GM23338 (cell line): ENCODE data around the gene TMEM271. TPM values are rescaled to one million over a fixed set of nuclear protein-coding genes. Genes with fewer than 3 reads are reported as not detected.

Source experiments
- ATAC-seq: fragments of 200-7000 bp; cut with Tn5 transposase; 3 replicates; pipeline ENCODE4 v1.9.1; 2020
- DNase-seq: peaks from one replicate; pipeline ENCODE4 v3.0.0-alpha.2; 2015; ENCODE audit warnings: low spot score
- H2AFZ ChIP-seq: fragments of 200-600 bp; sonication (generic); 2 replicates; pipeline ENCODE4 v1.8.0; 2016; ENCODE audit warnings: antibody characterized with exemption, mild to moderate bottlenecking, moderate library complexity
- H3F3A ChIP-seq: fragments of 200-600 bp; sonication (generic); replicated peaks from 2 replicates; pipeline ENCODE4 v1.8.0; 2017; ENCODE audit warnings: antibody characterized with exemption, mixed run types, low read depth
- H3K27ac ChIP-seq: fragments of 200-600 bp; sonication (generic); 2 replicates; pipeline ENCODE4 v1.6.1; 2016; ENCODE audit warnings: low read depth
- H3K27me3 ChIP-seq: fragments of 200-600 bp; sonication (generic); 2 replicates; pipeline ENCODE4 v1.8.0; 2016; ENCODE audit warnings: mild to moderate bottlenecking, mixed run types, moderate library complexity; ENCODE audit not compliant: insufficient read depth
- H3K36me3 ChIP-seq: fragments of 200-600 bp; sonication (generic); 2 replicates; pipeline ENCODE4 v1.8.0; 2016; ENCODE audit warnings: mild to moderate bottlenecking; ENCODE audit not compliant: insufficient read depth
- H3K4me1 ChIP-seq: fragments of 200-600 bp; sonication (generic); 2 replicates; pipeline ENCODE4 v1.8.0; 2016; ENCODE audit warnings: mild to moderate bottlenecking, moderate library complexity; ENCODE audit not compliant: insufficient read depth
- H3K4me2 ChIP-seq: fragments of 200-600 bp; sonication (generic); 2 replicates; pipeline ENCODE4 v1.7.1; 2017; ENCODE audit warnings: mixed run types
- H3K4me3 ChIP-seq: fragments of 200-600 bp; sonication (generic); 2 replicates; pipeline ENCODE4 v1.6.1; 2016; ENCODE audit warnings: mixed run types
- H3K79me2 ChIP-seq: fragments of 200-600 bp; sonication (generic); replicated peaks from 2 replicates; pipeline ENCODE4 v1.8.0; 2017; ENCODE audit warnings: mild to moderate bottlenecking; ENCODE audit not compliant: insufficient read depth
- H3K9me2 ChIP-seq: fragments of 200-600 bp; sonication (generic); 2 replicates; pipeline ENCODE4 v1.8.0; 2017; ENCODE audit not compliant: insufficient read depth
- H4K20me1 ChIP-seq: fragments of 200-600 bp; sonication (generic); replicated peaks from 2 replicates; pipeline ENCODE4 v1.8.0; 2017; ENCODE audit warnings: mild to moderate bottlenecking; ENCODE audit not compliant: insufficient read depth
- H3K27ac Mint-ChIP-seq: 2 replicates; pipeline ENCODE4 v1.8.0; 2020; ENCODE audit warnings: inconsistent platforms, mild to moderate bottlenecking, moderate library complexity, mixed read lengths
- H3K27me3 Mint-ChIP-seq: 3 replicates; pipeline ENCODE4 v1.8.0; 2022; ENCODE audit warnings: low read depth, mild to moderate bottlenecking, moderate library complexity, mixed read lengths, inconsistent platforms; ENCODE audit not compliant: insufficient read depth, poor library complexity
- H3K36me3 Mint-ChIP-seq: 3 replicates; pipeline ENCODE4 v1.8.0; 2021; ENCODE audit warnings: low read depth, mild to moderate bottlenecking, inconsistent platforms, moderate library complexity, mixed read lengths
- H3K4me1 Mint-ChIP-seq: 3 replicates; pipeline ENCODE4 v1.8.0; 2020; ENCODE audit warnings: mild to moderate bottlenecking, inconsistent platforms, mixed read lengths
- H3K4me3 Mint-ChIP-seq: 3 replicates; pipeline ENCODE4 v1.8.0; 2021; ENCODE audit warnings: moderate library complexity, mild to moderate bottlenecking, inconsistent platforms, mixed read lengths
- H3K9me3 Mint-ChIP-seq: 3 replicates; pipeline ENCODE4 v1.8.0; 2020; ENCODE audit warnings: moderate library complexity, mild to moderate bottlenecking, inconsistent platforms, mixed read lengths
- CREB1 ChIP-seq: fragments of 250-450 bp; sonication (Bioruptor Pico); IDR thresholded peaks from 2 replicates; pipeline ENCODE4 v1.5.0; 2020; ENCODE audit warnings: low read depth, mild to moderate bottlenecking, moderate library complexity
- CTCF ChIP-seq, 2 experiments: fragments of 200-600 bp in 1 of 2; sonication (generic) in 1 of 2; conservative IDR thresholded peaks; 2 replicates each; pipeline versions ENCODE4 v1.5.1 to v1.6.1; 2016 to 2017; ENCODE audit warnings: antibody characterized with exemption in 2 of 2, low read depth in 2 of 2, mild to moderate bottlenecking in 2 of 2, moderate library complexity in 1 of 2
- ETS1 ChIP-seq: IDR thresholded peaks from 2 replicates; pipeline ENCODE4 v1.6.1; 2016; ENCODE audit warnings: antibody characterized with exemption
- EZH2 ChIP-seq: fragments of 200-600 bp; sonication (generic); IDR thresholded peaks from one replicate; pipeline ENCODE4 v1.8.0; 2017; ENCODE audit warnings: antibody characterized with exemption, mild to moderate bottlenecking, low read depth; ENCODE audit not compliant: unreplicated experiment
- EZH2phosphoT487 ChIP-seq: fragments of 200-600 bp; sonication (generic); IDR thresholded peaks from one replicate; pipeline ENCODE4 v1.8.1; 2018; ENCODE audit warnings: antibody characterized with exemption; ENCODE audit not compliant: unreplicated experiment
- JUNB ChIP-seq: IDR thresholded peaks from one replicate; pipeline ENCODE4 v1.6.1; 2016; ENCODE audit warnings: antibody characterized with exemption; ENCODE audit not compliant: unreplicated experiment
- NANOG ChIP-seq: IDR thresholded peaks from 2 replicates; pipeline ENCODE4 v1.6.1; 2016; ENCODE audit warnings: antibody characterized with exemption, borderline replicate concordance
- POLR2AphosphoS5 ChIP-seq: IDR thresholded peaks from 2 replicates; pipeline ENCODE4 v1.6.1; 2016; ENCODE audit warnings: antibody characterized with exemption, low read depth
- REST ChIP-seq: IDR thresholded peaks from one replicate; pipeline ENCODE4 v1.6.1; 2018; ENCODE audit warnings: antibody characterized with exemption; ENCODE audit not compliant: unreplicated experiment
- STAT1 ChIP-seq: IDR thresholded peaks from one replicate; pipeline ENCODE4 v1.6.1; 2016; ENCODE audit warnings: antibody characterized with exemption; ENCODE audit not compliant: unreplicated experiment
- ZNF114 ChIP-seq: fragments of 250-450 bp; sonication (Bioruptor Pico); IDR thresholded peaks from 2 replicates; pipeline ENCODE4 v1.5.0; 2020; ENCODE audit warnings: mild to moderate bottlenecking, moderate library complexity
- ZNF331 ChIP-seq: fragments of 250-450 bp; sonication (Bioruptor Pico); IDR thresholded peaks from 2 replicates; pipeline ENCODE4 v1.5.0; 2020; ENCODE audit warnings: low read depth, mild to moderate bottlenecking, moderate library complexity
- ZNF462 ChIP-seq: fragments of 250-450 bp; sonication (Bioruptor Pico); IDR thresholded peaks from 2 replicates; pipeline ENCODE4 v1.5.0; 2020; ENCODE audit warnings: mild to moderate bottlenecking, moderate library complexity
- polyA plus RNA-seq: library from polyadenylated mRNA; unstranded; fragments of >200 nt; fragmentation: Nextera tagmentation; extraction: Ambion mirVana; gene quantifications from 2 replicates; pipeline ENCODE4 v1.2.1, GENCODE V29; 2016
- total RNA-seq: library from RNA; depleted of rRNA; stranded (reverse); fragments of >200 nt; shearing (Covaris generic); gene quantifications from 2 replicates; pipeline ENCODE4 v1.2.3, GENCODE V29; 2014

The TMEM271 gene
- total and polyA plus RNA-seq, 2 experiments from 2014 or later, result 0.11 TPM; not detected in 1

- peaks cover 5% of the 10 kb centered on the region; the same call in 1 of the 2 replicates for H4K20me1 ChIP-seq
- Mint-ChIP-seq H3K4me3 (no peak overlapping the region), H3K27me3 (peaks cover 54% of the 10 kb centered on the region), H3K36me3 (peaks cover 2% of the 10 kb centered on the region; the same call in 1 of the 3 replicates), H3K27ac (no peak overlapping the region), H3K4me1 (peaks cover 4% of the 10 kb centered on the region), H3K9me3 (peaks cover 3% of the 10 kb centered on the region; the same call in 1 of the 3 replicates)
- no peaks in the 10 kb centered on the region for H3K36me3 ChIP-seq
- ATAC-seq, result no peak
- TF ChIP-seq ZNF331 (CRISPR knock-in tag), result no peak
- TF ChIP-seq ZNF114 (CRISPR knock-in tag), result no peak
- TF ChIP-seq CTCF (conservative IDR thresholded peaks at IDR 0.05; ENCODE audit: low read depth in 2 of 2), result no peak
- TF ChIP-seq STAT1, result no peak
- no peak for TF ChIP-seq ETS1
- TF ChIP-seq ZNF462 (CRISPR knock-in tag), result no peak
- no peak for TF ChIP-seq POLR2AphosphoS5
- TF ChIP-seq CREB1 (CRISPR knock-in tag), result no peak
- TF ChIP-seq JUNB, result no peak
- TF ChIP-seq REST, result no peak
- no peak for TF ChIP-seq EZH2phosphoT487
- TF ChIP-seq EZH2, result no peak
- no peak for TF ChIP-seq NANOG
- H3F3A ChIP-seq, result peaks cover 6% of the 10 kb centered on the region
- no peak overlapping the region for H3K27ac ChIP-seq
- H3K27me3 ChIP-seq, result peaks cover 64% of the 10 kb centered on the region
- peaks cover 7% of the 10 kb centered on the region; the same call in 1 of the 2 replicates for H3K4me1 ChIP-seq
- no peak overlapping the region for H2AFZ ChIP-seq
- H3K4me3 ChIP-seq, result no peak overlapping the region
- H3K4me2 ChIP-seq, result no peak overlapping the region
- no peak for DNase-seq
- no peaks in the 10 kb centered on the region for H3K79me2 ChIP-seq
- no peaks in the 10 kb centered on the region for H3K9me2 ChIP-seq
These were observed 3.5 kb downstream of the TMEM271 start for GRCh38 chr4:572594-572993.
